GM21423 (cell line): ENCODE data around the gene KRTAP10-12.

Experiments used
- ATAC-seq: cut with Tn5 transposase; IDR thresholded peaks from one replicate; pipeline ENCODE4 v1.9.1; 2021; ENCODE audit warnings: mild to moderate bottlenecking, moderate library complexity; ENCODE audit not compliant: unreplicated experiment

Gene KRTAP10-12

GRCh38 chr21:44697811-44698734, 1.1 kb downstream of the KRTAP10-12 start:
- no peak for ATAC-seq

- no peak for ATAC-seq
Observed at GRCh38 chr21:44699502-44700001, 2.6 kb downstream of the KRTAP10-12 start.

GRCh38 chr21:44700101-44701022, 3.4 kb downstream of the KRTAP10-12 start:
- no peak for ATAC-seq

GRCh38 chr21:44701023-44701400, 4.0 kb downstream of the KRTAP10-12 start:
- no peak for ATAC-seq

- no peak for ATAC-seq
Observed at GRCh38 chr21:44701541-44701940, 4.6 kb downstream of the KRTAP10-12 start.

- no peak for ATAC-seq
Observed at GRCh38 chr21:44702111-44702972, 5.4 kb downstream of the KRTAP10-12 start.

- no peak for ATAC-seq
Observed at GRCh38 chr21:44702973-44703730, 6.2 kb downstream of the KRTAP10-12 start.

DNA sequence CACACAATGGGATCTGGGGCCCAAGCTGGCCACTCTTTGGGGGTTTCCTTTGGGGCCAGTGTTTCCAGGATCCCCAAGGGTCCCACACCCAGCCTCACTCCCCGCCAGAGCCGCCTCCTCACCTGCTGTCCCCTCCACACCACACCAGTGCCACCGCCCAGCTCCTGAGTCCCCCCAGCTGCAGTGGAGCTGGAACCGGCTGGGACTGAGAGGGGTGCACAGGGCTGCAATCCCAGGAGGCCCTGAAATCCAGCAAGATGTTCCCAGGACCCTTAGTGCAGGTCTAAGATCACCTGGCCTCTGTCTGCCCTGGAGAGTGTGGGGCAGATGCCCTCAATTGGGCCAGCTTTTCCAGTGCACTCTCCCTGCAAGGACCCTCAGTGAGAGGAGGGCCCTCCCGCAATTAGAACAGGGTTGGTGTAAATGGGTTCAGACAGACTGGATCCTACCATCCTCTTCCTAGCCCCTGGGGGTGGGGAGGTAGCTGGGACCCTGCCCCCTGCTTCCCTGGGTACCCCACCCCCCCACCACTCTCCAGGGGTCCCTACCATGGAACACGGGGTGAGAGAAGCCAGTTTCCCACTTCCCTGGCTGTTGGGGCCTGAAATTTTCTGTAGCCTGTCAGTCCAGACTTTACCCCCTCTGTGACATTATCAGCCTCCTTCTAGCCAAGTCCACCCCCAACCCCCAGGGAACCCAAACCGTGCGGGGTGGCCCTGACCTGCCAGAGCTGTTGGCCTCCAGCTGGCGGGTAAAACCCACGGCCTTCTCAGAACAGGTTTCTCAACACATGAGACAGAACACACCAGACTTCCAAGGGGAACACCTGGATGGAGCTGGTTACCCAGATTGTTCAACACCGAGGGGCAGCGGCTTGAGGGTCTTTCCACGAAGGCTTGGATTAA, 7.0 kb downstream of the KRTAP10-12 start:
- no peak for ATAC-seq

DNA sequence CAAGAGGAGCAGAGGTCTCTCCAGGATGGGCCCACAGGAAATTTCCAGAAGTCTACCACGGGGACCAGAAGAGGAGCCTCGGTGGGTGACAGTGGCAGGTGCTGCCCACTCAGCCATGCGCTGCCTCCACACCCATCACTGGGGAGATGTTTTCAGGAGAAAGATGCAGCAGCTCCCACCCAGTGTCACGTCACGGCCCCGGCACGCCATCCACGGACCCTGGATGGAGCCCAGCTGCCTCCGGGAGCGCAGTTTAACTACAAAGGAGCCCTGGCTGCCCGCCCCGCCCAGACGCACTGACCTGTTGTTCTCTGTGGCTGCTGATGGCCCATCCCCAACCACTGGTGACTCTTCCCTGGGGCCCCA, 7.6 kb downstream of the KRTAP10-12 start:
- no peak for ATAC-seq

DNA sequence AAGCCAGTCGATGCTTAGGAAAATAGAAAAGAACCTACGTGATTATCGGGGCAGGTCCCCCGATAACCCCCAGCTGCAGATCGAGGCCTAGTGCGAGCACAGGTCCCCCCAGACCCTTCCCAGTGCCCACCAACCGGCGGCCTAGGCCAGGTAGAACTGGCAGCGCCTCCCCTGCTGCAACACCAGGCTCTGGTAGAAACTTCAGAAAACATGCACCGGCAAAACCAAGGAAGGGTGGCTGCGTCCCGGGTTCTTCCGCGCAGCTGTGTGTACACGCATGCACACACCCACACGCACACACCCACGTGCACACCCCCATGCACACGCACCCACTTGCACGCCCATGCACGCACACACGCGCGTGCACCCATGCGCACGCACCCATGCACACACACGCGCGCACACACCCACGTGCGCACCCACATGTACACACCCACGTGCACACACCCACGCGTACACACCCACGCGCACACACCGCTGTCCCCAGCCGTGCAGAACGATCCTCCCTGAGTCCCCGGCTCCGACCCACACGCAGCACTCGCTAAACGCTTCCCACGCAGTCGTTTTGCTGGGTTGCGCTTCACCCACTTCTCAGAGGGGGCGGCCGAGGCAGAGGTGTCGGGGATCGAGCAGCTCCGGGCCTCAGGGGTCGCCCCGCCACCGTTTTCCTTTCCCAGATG, 9.2 kb downstream of the KRTAP10-12 start:
- ATAC-seq: no peak

DNA sequence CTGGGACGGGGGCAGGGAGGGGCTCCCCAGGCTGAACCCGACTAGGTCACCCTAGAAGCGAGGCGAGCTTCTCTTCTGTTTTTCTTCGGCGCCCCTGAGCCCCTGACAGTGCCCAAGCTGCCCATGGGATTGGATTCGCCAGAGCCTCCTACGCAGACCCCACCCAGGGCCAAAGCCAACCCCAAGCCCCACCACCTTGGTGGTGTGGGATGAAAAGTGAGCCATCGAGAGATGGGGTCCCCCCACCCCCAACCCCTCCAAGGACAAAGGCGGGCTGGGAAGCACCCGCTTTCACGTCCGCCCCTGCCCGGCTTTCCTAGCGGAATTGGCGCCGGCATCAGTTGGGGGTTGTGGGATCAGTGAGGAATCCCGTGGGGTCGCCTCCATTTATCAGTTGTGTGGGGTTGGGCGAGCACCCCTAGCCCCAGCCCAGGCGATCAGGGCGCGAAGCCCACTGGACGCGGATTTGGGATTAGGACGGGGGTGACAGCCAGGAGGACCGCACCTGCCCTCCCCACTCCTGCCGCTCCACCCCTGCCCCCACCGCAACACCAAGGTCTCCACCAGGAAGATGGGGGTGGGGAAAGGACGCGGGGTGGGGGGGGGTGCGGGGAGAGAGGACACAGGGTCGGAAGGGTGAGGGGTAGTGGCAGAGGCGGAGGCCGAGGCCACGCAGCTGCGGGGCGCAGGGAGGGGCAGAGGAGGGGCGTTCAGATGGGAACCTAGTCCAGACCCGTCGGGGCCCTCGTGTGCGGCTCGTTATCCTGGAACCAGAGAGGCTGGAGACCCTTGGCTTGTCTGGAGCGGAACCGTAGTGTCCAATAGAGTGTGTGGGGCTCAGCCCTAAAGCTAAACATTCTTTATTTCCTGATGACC, 10.0 kb downstream of the KRTAP10-12 start:
- ATAC-seq: no peak

GRCh38 chr21:44708213-44708865, 11.4 kb downstream of the KRTAP10-12 start:
- no peak for ATAC-seq

DNA sequence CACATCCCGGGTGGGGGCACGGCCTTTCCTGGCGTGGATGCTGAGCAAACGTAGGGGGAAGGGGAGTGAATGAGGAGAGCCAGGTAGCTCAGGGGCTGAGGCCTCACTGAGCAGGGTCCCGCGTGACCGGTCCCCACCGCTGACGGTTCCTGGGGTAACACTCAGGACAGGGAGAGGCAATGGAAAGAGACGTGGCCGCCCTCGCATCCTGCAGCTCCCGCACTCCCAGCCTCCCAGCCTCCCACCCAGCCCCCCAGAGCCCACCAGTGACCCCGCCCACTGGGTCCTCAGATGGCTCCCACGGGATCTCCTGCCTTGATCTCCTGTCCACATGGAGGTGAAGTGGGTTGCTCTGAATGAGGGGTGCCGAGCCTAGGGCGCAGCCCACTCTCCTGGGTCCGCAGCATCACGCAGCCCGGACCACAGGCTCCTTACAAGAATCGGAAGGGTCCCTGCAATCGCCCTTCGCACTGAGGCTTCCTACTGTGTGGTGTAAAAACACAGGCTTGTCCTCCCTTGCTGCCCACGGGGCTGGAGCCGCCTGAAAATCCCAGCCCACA, 12.0 kb downstream of the KRTAP10-12 start:
- no peak for ATAC-seq

DNA sequence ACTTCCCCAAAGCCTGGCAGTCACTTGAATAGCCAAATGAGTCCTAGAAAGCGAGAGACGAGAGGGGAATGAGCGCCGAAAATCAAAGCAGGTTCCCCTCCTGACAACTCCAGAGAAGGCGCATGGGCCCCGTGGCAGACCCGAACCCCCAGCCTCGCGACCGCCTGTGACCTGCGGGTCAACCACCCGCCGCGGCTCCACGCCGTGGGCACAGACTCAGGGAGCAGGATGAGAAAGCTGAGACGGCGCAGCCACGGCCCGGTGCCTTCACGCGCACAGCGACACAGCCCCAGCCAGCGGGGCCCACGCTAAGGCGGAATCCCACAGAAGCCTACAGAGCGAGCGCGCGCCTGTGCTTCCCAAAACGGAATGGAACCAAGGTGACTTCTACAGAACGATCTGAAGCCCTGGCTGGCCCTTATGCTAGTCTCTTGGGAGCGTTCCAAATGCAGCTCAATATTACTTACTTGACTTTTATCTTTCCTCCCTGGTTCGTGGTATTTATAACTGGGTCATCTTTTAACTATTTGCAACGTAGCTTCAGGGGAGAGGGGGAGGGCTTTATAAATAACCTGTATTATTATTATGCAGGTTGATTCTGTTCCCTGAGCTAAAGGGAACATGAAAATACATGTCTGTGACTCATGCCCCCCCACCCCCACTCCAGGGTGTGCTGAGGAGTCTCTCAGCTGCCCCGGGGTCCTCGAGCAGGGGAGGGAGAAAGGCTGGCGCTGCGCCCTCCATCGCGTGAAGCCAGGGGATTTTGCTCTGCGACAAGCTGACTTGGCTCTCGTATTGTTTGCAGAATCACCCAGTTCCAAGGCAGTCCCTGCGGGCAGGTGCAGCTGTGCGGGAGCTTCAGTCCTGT, 12.7 kb downstream of the KRTAP10-12 start:
- ATAC-seq: no peak

- ATAC-seq: no peak
Observed at GRCh38 chr21:44710294-44710665, 13.3 kb downstream of the KRTAP10-12 start.
